Smooth muscle cell (in vitro differentiated cells): Measurements from ENCODE around the gene GSTO2. TPM values are rescaled to one million over a fixed set of nuclear protein-coding genes. Genes with fewer than 3 reads are reported as not detected.

Experiments
- DNase-seq: peaks from one replicate; lab custom pipeline; 2025; ENCODE audit not compliant: unreplicated experiment; lab: John Stamatoyannopoulos, UW
- H2AFZ ChIP-seq: fragments of 200-600 bp; sonication (generic); 2 replicates; pipeline ENCODE4 v1.6.0; 2016; ENCODE audit warnings: antibody characterized with exemption, low read depth, mild to moderate bottlenecking
- H3F3A ChIP-seq: fragments of 200-600 bp; sonication (generic); 2 replicates; pipeline ENCODE4 v1.6.0; 2017; ENCODE audit warnings: antibody characterized with exemption, low read depth
- H3K27ac ChIP-seq: fragments of 200-600 bp; sonication (generic); 2 replicates; pipeline ENCODE4 v1.5.1; 2016; ENCODE audit warnings: low read depth, mild to moderate bottlenecking
- H3K27me3 ChIP-seq: fragments of 200-600 bp; sonication (generic); 2 replicates; pipeline ENCODE4 v1.6.1; 2016; ENCODE audit warnings: low read depth, mild to moderate bottlenecking
- H3K36me3 ChIP-seq: fragments of 200-600 bp; sonication (generic); 2 replicates; pipeline ENCODE4 v1.5.1; 2016; ENCODE audit warnings: low read depth
- H3K4me1 ChIP-seq: fragments of 200-600 bp; sonication (generic); 2 replicates; pipeline ENCODE4 v1.5.1; 2016; ENCODE audit warnings: low read depth
- H3K4me2 ChIP-seq: fragments of 200-600 bp; sonication (generic); 2 replicates; pipeline ENCODE4 v1.6.0; 2016; ENCODE audit warnings: mild to moderate bottlenecking
- H3K4me3 ChIP-seq: fragments of 200-600 bp; sonication (generic); 2 replicates; pipeline ENCODE4 v1.5.1; 2016; ENCODE audit warnings: mild to moderate bottlenecking
- H3K79me2 ChIP-seq: fragments of 200-600 bp; sonication (generic); 2 replicates; pipeline ENCODE4 v1.6.0; 2016; ENCODE audit warnings: low read depth, mild to moderate bottlenecking
- H3K9ac ChIP-seq: fragments of 200-600 bp; sonication (generic); 2 replicates; pipeline ENCODE4 v1.6.0; 2016; ENCODE audit warnings: low read depth
- H3K9me3 ChIP-seq: fragments of 200-600 bp; sonication (generic); replicated peaks from 2 replicates; pipeline ENCODE4 v1.5.1; 2016; ENCODE audit warnings: low read depth
- H4K20me1 ChIP-seq: fragments of 200-600 bp; sonication (generic); 2 replicates; pipeline ENCODE4 v1.6.0; 2016; ENCODE audit warnings: low read depth
- CTCF ChIP-seq: fragments of 200-600 bp; sonication (generic); IDR thresholded peaks from 2 replicates; pipeline ENCODE4 v1.5.1; 2017; ENCODE audit warnings: borderline replicate concordance, mild to moderate bottlenecking, antibody characterized with exemption; ENCODE audit not compliant: insufficient read depth, poor library complexity, severe bottlenecking
- WGBS: methylation state at CpG from one replicate; pipeline ENCODE4 v1.1.7; 2016; ENCODE audit warnings: low lambda C conversion rate; 5-methylcytosine and 5-hydroxymethylcytosine counted together
- polyA plus RNA-seq: library from polyadenylated mRNA; unstranded; fragments of >200 nt; fragmentation: Nextera tagmentation; extraction: Ambion mirVana; gene quantifications from 2 replicates; pipeline ENCODE4 v1.2.1, GENCODE V29; 2016
- total RNA-seq: library from RNA; depleted of rRNA; stranded (reverse); fragments of >200 nt; gene quantifications from 2 replicates; pipeline ENCODE4 v1.2.3, GENCODE V29; 2014

The GSTO2 gene
- total and polyA plus RNA-seq, 2 experiments from 2014 or later, result 2.1 to 3.7 TPM

DNA sequence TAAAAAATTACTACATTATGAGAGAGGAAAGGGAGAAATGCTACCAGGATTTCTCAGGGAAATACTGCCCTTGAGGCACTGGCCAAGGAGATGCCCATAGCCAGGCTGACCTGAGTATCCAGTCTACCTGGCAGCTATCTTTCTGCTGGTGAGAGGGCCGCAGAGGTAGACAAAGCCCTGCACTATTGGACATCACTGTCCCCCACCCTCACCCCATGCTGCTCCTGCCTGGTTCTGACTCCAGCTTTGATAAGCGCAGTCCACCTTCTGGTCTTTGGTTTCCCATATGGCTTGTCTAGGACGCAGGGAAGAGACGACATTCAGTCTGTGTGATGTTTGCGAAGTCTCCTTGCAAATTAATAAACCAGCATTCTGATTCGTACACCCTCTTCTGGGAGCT lies 65.6 kb downstream of the GSTO2 start:
- peaks cover 81% of the 10 kb centered on the region for H4K20me1 ChIP-seq
- H3K4me3 ChIP-seq, result no peak overlapping the region
- no peak overlapping the region for H3K9ac ChIP-seq
- H3K4me2 ChIP-seq, result peak overlapping the region; percentile 97
- peaks cover 65% of the 10 kb centered on the region for H3K79me2 ChIP-seq
- 95% methylated on average over 6 of the region's 6 CpGs for WGBS
- H3F3A ChIP-seq, result peaks cover 36% of the 10 kb centered on the region
- TF ChIP-seq CTCF, result no peak
- DNase-seq, result no peak
- H3K36me3 ChIP-seq, result no peaks in the 10 kb centered on the region
- H3K9me3 ChIP-seq, result no peaks in the 10 kb centered on the region
- no peaks in the 10 kb centered on the region for H3K27me3 ChIP-seq
- H2AFZ ChIP-seq, result no peak overlapping the region
- H3K27ac ChIP-seq, result peak overlapping the region; percentile 9
- H3K4me1 ChIP-seq, result peaks cover 67% of the 10 kb centered on the region

DNA sequence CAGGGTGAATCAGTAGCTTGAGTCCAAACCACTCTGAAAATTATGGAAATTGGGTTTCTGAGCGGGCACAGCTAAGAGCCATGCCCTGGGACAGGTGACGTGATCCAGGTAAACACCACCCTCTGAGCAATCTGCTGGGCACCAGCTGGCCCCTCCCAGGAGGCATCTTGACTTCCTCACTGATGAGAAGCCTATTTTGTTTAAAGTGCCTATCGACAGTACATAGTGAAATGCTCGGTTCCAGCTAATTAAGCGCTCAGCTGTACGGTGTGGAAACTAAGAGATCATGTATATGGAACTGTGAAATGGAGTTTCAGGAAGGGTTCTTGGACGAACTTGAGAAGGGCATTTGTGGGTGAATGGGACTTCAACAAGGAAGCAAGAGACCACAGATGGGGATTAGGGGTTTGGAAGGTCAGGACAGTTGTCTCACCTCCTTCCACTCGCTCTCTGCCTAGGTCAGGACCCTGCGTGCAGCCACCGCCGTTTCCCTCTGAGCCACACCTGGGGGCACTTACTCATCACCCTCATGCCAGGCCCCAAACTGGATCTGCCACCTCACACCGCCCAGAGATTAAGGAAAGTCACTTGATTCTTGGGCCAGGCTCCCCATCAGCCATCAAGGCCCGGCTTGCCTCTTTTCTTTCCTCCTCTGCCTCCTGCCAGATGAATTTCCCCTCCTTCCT lies 66.1 kb downstream of the GSTO2 start:
- peaks cover 35% of the 10 kb centered on the region for H3F3A ChIP-seq
- H3K27ac ChIP-seq, result peak overlapping the region; percentile 9
- H2AFZ ChIP-seq, result no peak overlapping the region
- no peaks in the 10 kb centered on the region for H3K27me3 ChIP-seq
- no peak overlapping the region for H3K9ac ChIP-seq
- no peak for DNase-seq
- H4K20me1 ChIP-seq, result peaks cover 75% of the 10 kb centered on the region
- H3K4me3 ChIP-seq, result no peak overlapping the region
- H3K36me3 ChIP-seq, result no peaks in the 10 kb centered on the region
- H3K4me2 ChIP-seq, result peak overlapping the region; percentile 97
- no peaks in the 10 kb centered on the region for H3K9me3 ChIP-seq
- H3K79me2 ChIP-seq, result peaks cover 65% of the 10 kb centered on the region
- H3K4me1 ChIP-seq, result peaks cover 64% of the 10 kb centered on the region
- 86% methylated on average over 13 of the region's 13 CpGs for WGBS
- TF ChIP-seq CTCF, result no peak

- peak overlapping the region; percentile 100 for H3K27ac ChIP-seq
- DNase-seq, result no peak
- H3K9me3 ChIP-seq, result no peaks in the 10 kb centered on the region
- WGBS, result 5% methylated on average over 12 of the region's 12 CpGs
- no peaks in the 10 kb centered on the region for H3K36me3 ChIP-seq
- H3K27me3 ChIP-seq, result no peaks in the 10 kb centered on the region
- peak overlapping the region; percentile 98 for H3K4me3 ChIP-seq
- no peak overlapping the region for H2AFZ ChIP-seq
- peaks cover 59% of the 10 kb centered on the region for H4K20me1 ChIP-seq
- H3K4me2 ChIP-seq, result peak overlapping the region; percentile 97
- peaks cover 19% of the 10 kb centered on the region for H3F3A ChIP-seq
- H3K9ac ChIP-seq, result peak overlapping the region; percentile 99
- H3K4me1 ChIP-seq, result peaks cover 46% of the 10 kb centered on the region
- TF ChIP-seq CTCF, result no peak
- H3K79me2 ChIP-seq, result peaks cover 62% of the 10 kb centered on the region
Observed at GRCh38 chr10:104336821-104337467, 68.0 kb downstream of the GSTO2 start.

DNA sequence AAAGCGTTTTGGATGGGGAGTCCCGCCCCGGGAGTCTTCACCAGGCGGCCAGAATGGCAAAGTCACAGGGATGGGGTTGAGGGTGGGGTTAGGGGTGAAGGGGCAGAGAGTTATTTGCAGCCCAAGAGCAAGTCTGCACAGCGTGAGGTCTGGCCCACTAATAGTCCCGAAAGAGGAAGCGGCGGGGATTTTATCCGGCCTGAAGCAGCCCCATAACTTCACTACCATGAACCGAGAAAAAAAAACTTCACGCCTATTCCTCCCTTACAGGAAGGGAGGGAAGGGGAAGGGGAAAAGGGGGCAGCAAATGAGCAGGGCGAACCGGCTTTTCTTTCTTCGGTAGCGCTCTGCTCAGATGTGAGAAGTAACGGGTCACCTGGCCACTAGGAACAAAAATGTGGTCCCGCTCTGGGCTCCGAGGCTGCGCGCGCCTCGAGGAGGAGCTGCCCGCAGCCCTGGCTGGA lies 68.6 kb downstream of the GSTO2 start:
- Histone ChIP-seq H3K4me3 (peak overlapping the region; percentile 98), H3K27me3 (no peaks in the 10 kb centered on the region), H3K9me3 (no peaks in the 10 kb centered on the region), H3K79me2 (peaks cover 56% of the 10 kb centered on the region), H3K4me2 (peak overlapping the region; percentile 97), H3K36me3 (no peaks in the 10 kb centered on the region), H3K9ac (peak overlapping the region; percentile 99), H2AFZ (no peak overlapping the region), H3F3A (peaks cover 13% of the 10 kb centered on the region), H3K27ac (peak overlapping the region; percentile 100), H3K4me1 (peaks cover 40% of the 10 kb centered on the region), H4K20me1 (peaks cover 53% of the 10 kb centered on the region)
- DNase-seq, result no peak
- under 1% methylated on average over 20 of the region's 23 CpGs for WGBS
- peak; percentile 1 for TF ChIP-seq CTCF
